GM20431 (cell line): Measurements from ENCODE around the gene TTN.

Experiments used
- in situ Hi-C: fragments of 300-500 bp; cut with MseI, MboI; formaldehyde crosslinking; loops from one replicate; pipeline ENCODE4 v1.15.0; 2020; ENCODE audit warnings: low sequenced_read_pairs; ENCODE audit not compliant: unreplicated experiment

TTN gene

GRCh38 chr2:178477443-178478129, 329.6 kb downstream of the TTN start:
- in situ Hi-C loops, result no loop called here

- in situ Hi-C loops, result no loop called here
Measured at GRCh38 chr2:178476477-178476876, 330.7 kb downstream of the TTN start.
